Measurements from ENCODE around the gene GNG5.
"Not testable (repeated sequence)": the region's sequence is repeated elsewhere in the genome, so short reads cannot be mapped to it uniquely, and the experiment has no call there.

GNG5 gene

DNA sequence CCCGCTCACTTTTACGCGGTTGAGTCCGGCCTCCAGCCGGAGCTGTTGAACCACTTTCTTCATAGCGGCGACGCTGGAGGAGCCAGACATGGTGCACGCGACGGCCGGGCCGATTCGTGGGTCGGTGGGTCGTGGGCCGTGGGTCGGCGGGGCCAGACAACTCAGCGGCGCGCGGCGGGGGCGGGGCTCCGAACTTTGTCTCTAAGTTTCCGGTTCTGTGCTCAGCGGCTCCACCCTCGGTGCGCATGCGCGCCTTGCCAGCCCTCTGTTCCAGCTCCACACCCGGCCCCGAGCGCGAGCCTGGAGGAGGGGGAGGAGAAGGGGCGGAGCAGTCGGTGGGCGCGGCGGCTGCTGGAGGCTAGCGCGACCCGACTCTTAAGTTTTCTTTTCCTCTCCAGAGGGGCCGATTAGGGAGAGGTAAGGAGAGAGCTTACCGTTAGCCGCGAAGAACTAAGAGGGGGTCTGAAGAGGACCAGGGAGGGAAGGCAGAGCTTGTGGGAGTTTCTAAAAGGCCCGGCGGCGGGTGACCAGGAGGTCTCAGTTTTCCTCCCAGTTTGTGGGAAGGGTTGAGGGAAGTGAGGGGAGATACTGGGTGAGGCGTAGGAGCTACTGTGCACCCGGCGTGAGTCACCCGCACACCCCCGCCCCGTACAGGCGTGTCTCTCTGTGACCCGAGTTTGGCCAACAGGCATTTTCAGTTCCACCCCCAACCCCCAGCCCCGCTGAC lies at the start of gene GNG5, which contains the start of gene SPATA1:
Gene GNG5, minus strand, starts transcription at position 580 of the 727 bp plus-strand sequence. Its CDS starts 490 bp downstream, at position 90.
Gene SPATA1, plus strand, starts transcription at position 385 of the 727 bp plus-strand sequence. CDS start 9,974 bp downstream, outside the sequence.
- DNase-seq = peak; percentile 98

DNA sequence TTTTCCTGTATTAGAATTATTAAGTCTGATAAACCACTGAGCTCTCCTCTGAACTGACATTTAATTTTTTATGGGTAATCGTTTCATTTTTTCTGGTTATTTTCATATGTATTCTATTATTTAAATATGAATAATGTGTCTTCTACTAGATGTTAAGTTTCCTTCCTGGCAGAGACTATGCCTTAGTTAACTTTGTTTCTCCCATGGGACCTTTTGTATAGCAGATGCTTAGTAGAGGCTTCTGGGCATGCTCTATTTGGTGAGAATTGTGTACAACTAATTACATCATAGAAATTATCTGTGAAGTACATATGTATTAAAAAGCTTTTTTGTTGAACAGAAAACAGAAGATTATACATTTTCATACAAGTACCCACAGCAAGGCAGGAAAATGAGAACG lies 44.4 kb upstream of the GNG5 start:
- no peak for DNase-seq

DNA sequence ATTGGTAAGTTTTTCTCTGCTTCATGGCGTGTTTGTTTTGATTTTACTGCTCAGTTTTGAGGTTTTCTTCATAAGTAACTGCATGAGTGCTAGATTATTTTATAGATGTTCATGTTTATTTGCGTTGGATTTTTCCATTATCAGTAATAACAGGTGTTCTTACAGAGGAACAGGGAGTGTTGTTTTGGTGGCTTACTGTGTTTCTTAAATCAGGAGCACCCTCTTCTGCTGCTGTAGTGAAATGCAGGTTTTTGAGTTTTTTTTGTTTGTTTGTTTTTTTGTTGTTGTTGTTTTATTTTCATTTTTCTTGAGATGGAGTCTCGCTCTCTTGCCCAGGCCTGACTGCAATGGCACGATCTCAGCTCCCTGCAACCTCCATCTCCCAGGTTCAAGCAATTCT lies 35.3 kb upstream of the GNG5 start:
- no peak for DNase-seq

DNA sequence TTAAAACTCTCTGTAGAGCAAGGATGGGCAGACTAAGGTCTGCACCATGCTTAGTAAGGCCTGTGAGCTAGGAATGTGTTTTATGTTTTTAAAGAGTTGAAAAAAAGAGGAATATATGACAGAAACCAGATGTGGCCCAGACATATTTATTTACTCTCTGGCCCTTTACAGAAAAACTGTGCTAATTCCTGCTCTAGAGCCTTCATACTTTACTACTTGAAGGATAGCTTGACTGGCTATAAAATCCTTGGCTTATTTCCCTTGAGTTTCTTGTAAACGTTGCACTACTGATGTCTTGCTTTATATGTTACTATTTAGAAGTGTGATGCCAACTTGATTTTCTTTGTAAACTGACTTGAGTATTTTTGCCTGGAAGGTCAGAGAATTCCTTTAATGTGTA lies 34.4 kb upstream of the GNG5 start:
- DNase-seq = no peak

DNA sequence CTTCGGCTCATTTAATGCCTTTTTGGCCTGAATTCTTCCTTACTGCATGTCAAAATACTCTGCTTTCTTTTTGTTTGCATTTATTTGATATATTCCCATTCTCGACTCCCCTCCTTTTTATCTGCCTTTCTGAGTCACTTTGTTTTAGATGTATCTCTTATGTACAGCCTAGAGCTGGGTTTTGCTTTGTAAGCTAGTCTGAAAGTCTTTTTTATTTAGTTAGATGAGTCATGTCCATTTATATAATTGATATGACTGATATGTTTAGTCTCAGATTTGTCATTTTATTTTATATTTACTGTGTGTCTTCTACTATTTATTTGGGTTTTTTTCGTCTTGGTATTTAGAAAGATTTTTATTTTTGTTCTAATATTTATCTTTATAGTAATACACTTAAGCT lies 33.6 kb upstream of the GNG5 start:
- DNase-seq = no peak

DNA sequence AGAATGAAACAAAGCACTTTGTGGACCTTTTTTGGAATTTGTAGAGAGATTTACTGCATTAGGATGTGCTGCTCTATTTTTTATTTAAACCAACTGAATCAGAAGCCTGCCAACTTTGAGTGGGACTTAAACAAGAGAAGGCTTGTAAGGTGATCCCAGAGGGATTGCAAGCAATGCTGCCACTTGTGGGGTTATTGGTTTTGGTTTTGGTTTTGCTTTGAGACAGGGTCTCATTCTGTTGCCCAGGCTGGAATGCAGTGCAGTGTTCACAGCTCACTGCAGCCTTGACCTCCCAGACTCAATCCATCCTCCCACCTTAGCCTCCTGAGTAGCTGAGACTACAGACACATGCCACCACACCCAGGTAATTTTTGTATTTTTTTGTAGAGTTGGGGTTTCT lies 32.2 kb upstream of the GNG5 start:
- no peak for DNase-seq

DNA sequence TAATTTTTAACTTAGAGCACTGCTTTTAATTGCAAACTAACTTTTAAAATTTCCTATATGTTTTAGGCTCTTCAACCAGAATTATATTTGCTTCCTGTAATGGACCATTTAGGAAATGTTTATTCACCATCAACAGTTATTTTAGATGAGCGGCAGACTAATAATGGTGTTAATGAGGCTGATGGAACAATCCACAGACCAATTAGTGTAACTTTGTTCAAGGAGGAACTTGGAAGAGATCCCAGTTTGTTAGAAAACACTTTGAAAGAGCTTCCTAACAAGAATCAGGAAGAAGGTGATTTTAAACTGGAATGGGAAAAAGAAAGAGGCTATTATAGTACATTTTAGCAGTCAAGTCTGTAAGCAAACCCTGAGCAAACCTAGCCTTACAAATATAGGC lies 19.4 kb upstream of the GNG5 start:
- DNase-seq = no peak

DNA sequence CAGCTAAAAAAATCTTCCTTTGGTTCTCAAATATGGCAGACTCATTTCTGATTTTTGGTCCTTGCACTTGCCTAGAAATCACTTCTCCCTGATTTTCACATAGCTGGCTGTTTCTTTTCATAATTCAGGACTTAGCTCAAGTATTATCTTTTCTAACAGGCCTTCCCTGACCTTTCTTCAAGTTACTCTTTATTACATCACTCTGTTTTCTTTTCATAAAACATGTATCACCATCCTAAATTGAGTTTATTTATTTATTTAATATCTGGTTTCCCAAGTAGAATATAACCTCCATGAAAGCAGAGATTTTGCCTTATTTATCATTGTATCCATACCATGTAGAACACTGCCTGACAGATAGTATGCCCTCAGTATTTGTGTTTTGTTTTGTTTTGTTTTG lies 18.2 kb upstream of the GNG5 start:
- DNase-seq = no peak

DNA sequence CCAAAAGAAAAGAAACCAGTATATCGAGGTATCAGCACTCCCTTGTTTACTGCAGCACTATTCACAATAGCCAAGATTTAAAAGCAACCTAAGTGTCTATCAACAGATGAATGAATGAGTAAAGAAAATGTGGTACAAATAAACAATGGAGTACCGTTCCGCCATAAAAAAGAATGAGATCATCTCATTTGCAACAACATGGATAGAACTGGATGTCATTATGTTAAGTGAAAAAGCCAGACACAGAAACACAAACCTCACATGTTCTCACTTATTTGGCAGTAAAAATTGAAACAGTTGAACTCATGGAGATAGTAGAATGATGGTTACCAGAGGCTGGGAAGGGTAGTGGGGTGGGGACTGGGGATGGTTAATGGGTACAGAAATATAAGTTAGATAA lies 4.3 kb upstream of the GNG5 start:
- DNase-seq = no peak

DNA sequence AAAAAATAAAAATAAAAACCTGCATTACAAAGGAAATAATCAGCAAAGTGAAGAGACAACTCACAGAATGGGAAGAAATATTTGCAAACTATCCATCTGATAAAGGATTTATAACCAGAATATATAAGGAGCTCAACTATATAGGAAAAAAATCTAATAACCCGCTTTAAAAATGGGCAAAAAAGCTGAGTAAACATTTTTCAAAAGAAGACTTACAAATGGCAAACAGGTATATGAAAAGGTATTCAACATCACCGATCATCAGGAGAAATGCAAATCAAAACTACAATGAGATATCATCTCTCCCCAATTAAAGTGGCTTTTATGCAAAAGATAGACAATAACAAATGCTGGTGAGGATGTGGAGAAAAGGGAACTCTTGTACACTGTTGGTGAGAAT lies 3.8 kb upstream of the GNG5 start:
- DNase-seq = no peak

DNA sequence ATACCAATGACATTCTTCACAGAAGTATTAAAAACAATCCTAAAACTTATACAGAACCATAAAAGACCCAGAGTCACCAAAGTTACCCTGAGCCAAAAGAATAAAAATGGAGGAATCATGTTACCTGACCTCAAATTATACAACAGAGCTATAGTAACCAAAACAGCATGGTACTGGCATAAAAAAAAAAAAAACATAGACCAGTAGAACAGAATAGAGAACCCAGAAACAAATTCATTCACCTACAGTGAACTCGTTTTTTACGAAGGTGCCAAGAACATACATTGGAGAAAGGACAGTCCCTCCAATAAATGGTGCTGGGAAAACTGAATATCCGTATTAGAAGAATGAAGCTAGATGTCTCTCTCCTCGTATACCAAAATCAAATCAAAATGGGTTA lies 2.6 kb upstream of the GNG5 start:
- no peak for DNase-seq

DNA sequence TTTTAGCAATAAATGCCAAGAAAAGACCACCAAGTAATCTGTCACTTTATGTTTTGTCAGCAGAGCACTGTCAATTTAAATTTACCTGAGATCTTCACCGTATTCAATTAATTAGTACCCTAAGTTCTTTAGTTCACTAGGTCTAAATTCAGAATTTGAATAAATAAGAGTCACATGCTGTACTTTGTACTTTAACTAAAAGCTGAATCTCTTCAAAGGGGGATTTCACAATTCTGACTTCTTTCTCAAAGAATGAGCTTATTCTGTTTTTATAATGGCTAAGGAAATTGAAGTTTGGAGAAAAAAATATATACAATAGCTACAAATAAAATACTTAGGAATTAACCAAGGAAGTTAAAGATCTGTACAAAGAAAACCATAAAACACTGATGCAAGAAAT lies 2.1 kb upstream of the GNG5 start:
- DNase-seq = no peak

DNA sequence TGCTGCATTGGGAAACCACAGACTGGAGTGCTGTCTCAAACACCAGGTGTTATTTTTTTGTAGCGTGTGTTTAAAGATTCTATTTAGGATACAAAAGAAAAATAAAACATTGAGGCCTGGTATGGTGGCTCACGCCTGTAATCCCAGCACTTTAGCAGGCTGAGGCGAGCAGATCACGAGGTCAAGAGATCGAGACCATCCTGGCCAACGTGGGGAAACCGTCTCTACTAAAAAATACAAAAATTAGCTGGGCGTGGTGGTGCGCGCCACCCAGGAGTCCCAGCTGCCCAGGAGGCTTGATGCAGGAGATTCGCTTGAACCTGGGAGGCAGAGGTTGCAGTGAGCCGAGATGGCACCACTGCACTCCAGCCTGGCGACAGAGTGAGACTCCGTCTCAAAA lies 1.5 kb upstream of the GNG5 start:
- DNase-seq = not testable (repeated sequence)

DNA sequence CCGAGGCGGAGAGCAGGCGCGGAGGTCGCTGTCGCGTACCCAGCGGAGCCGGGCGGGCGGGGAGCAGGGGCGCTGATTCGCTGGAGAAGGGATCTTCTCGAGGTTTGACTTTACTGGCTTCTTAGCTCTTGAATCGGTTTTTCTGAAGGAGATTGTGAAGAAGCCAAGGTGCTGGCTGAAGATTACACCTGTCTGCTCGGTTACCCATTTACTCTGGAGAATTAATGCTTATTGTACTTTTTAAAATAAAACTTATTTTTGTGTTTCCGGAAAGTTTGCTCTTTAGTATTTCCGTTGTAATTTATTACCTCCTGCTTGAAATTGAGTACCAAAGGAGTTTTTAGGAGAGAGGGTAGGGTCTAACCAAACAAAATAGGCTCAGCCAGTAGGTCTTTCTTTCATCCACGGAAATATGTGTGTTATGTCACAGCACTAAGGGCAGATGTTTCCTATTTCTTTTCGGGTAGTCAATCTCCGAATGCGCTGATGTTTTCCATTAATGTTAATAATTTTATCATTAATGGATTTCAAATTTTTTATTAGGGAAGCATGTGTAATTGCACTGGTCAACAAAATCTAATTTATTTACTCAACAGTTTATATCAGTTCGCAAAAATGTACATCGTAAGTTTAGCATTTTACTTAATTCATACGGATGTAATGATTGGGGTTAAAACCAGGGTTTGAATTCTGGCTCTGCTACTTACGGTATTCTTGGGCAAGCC lies 510 bp upstream of the GNG5 start:
- no peak for DNase-seq

DNA sequence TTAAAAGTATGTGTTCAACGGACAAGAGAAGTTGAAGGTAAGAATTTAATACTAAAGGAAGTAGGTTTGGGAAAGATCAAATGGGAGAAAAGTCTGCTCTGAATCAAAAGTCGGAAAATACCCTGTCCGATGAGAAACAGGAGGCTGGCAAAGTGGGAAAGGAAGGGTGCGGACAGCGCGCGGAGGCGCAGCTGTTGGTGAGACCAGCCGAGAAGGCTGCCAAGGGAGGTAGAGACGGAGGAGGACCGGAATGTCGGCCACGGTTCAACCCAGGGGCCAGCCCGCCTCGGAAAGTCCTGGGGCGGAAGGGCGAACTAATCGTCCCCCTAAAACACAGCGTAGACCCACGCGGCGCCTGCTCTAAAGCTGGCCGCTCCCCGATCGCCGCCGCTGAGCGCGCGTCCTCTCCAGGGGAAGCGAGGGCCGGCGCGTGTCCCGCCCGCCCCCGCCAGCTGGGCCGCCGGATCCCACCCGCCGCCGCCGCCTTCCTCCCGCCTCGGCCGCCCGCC lies 834 bp downstream of the GNG5 start:
- DNase-seq = no peak

DNA sequence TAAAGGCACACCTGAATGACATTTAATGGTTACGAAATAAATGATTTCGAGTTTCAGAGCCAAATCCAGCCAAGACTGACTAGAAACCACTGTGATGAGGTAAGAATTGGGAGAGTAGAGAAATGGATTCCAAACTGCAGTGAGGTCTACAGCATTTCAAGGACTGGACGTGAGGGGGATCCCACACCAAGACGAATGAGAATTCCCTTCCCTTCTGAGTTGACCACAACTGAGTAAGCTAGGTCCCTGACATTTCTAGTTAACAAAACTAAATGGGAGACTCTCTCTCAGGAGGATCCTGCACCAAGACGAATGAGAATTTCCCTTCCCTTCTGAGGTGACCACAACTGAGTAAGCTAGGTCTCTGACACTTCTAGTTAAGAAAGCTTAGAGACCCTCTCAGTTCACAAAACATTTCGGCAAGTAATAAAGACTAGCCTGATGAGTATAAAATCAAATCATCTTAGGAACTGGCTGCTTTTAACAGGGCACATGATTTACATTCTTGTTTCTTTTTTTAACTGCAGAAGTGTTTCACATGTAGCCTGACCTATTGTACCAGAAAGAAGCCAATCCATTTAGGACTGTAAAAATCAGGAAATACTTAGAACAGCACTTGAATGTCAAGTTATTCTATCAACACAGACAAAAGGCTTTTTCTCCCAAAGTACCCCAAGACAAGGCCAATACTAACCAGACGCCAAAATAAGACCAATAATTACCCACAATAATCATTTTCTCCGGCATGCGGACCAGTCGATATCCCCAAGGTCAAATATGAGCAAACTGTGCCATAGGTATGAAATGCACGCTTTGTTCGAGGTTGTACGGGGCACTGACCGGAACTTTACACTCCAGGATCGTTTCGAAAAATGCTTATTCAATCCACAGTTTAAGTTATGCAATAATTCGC lies 1.5 kb downstream of the GNG5 start:
- no peak for DNase-seq

DNA sequence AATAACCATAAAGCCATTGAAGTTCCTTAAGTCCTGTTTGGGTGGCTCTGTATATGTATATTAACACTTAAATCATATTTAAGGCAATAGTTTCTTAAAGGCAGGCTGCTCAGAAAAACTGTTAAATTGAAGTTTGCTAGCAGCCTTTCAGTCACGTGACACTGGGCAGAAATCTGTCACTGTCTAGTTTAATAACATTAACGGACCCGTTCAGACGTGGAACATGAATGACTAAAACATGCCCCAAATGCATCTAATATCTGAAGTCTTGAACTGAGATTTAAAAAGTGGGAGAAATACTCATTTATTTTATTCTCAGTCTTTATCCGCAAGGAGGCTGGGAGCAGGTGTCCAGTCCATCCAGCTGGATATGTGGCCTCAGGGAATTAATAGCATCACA lies 3.5 kb downstream of the GNG5 start:
- DNase-seq = no peak

DNA sequence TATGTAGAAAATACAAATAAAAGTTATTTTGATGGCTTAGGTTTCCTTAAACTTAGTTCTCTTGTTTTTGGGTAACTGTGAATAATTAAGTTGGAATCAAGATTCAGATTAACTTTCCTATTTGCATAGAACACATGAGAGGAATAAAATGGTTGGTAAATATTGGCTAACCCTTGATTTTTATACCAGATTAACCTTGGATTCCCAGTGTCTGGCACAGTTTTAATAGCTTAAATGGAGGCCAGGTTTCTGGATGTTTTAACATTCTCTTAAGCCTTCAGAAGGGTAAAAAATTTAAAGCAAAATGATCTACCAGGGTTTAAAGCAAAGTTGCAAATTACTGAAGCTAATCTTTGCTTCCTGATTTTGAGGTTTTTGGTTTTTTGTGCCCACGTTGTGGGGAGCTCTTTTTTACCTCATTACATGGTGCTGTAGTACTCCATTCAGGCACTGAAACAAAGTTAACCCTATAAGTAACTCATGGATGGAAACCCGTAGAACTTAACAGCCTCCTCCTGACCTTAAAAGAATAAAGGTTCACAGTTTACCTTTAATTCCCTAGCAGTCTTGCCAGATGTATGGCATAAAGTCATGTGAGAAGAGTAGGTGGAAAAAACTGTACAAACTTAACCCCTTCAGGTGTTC lies 8.6 kb downstream of the GNG5 start:
- no peak for DNase-seq

DNA sequence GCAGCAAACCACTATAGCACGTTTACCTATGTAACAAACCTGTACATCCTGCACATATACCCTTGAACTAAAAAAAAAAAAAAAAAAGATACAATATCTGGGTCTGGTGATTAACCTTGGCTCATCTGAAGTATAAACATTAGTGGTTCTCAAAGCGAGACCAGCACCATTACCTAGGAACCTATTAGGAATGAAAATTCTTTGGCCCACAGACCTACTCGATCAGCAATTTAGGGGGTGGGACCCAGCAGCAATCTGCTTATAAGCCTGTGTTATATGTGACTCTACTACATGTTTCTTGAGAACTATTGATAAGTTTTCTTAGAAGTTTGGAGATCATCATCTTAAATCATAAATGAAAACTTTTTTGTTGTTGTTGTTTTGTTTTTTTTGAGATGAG lies 9.9 kb downstream of the GNG5 start:
- no peak for DNase-seq

DNA sequence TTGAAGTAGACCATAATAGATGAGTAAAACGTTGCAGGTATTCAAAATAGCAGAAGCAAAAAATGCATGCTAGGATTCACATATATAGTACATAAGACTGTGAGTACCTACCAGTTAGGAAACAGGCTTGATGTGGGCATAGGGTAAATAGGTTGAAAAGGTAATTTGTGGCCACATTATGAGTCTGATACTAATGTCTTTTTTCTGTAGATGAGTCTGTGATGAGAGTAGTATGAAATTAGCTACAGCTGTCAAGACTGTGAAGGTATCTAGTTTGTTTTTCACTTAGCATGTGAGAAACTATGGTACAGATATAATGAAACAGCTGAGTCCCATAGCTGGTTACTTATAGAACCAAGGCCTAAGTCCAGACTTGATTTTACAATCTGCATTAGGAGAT lies 12.6 kb downstream of the GNG5 start:
- no peak for DNase-seq

DNA sequence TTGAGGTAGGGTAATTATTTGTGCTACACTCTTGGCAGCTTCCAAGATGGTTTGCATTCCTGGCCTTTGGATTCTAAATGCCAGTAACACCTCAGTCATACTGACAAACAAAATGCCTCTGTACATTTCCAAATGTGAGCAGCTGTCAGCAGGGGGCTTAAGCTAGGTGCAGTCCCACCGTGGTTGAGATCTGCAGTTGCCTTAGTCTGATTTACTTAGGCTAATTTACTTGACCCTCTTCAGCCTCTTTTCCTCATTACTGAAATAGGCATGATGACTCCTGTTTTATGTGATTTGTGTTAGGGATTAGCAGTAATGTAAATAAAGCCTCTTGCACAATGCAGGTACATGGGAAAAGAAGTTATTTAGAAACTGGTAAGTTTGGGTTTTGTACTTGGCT lies 13.7 kb downstream of the GNG5 start:
- no peak for DNase-seq

DNA sequence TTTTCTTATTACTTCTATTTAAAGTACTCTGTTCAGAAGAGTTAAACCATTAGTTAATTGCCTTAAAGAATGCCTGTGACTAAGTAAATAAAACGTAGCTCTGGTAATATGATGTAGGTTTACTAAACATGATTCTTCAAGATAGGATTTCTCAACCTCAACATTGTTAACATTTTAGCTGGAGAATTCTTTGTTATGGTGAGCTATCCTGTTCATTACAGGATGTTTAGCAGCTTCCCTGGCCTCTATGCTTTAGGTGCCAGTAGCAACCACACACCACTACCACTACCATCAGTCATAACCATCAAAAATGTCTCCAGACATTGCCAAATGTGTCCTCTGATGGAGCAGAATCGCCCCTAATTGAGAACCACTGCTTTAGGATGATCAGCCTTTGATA lies 16.6 kb downstream of the GNG5 start:
- DNase-seq = no peak

DNA sequence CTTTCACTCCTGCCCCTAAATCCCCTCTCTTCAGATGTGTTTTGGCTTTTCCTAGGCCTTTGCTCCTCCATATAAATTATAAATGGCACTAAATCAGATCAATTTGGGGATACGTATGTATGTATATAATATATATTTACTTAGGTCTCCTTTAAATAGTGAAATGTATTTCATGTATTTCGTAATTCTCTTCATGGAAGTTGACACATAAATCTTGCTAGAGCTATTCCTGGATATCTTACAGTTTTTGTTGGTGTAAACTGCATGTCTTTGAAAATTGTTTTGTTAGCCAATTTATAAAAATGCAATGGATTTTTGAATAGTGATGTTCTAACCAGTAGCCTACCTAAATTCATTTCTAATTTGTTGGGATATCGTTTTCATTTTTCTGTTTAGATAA lies 18.3 kb downstream of the GNG5 start:
- DNase-seq = no peak
